Measurements from ENCODE around the gene SON.

Gene SON

GRCh38 chr21:33554982-33555344 lies 12.1 kb downstream of the SON start:
- Histone ChIP-seq H3K79me2 (ENCODE audit: insufficient read depth, low read depth) (peaks cover 96% of the 10 kb centered on the region), H3K36me3 (ENCODE audit: insufficient read depth) (peaks cover 63% of the 10 kb centered on the region; the same call in 1 of the 2 replicates), H4K20me1 (ENCODE audit: insufficient read depth) (peaks cover 35% of the 10 kb centered on the region), H3K27me3 (ENCODE audit: insufficient read depth, low read depth) (no peaks in the 10 kb centered on the region), H3K27ac (no peak overlapping the region), H3K9ac (no peak overlapping the region), H3K4me2 (no peak overlapping the region), H3K4me1 (ENCODE audit: low read depth, poor library complexity, severe bottlenecking) (no peaks in the 10 kb centered on the region), H2AFZ (ENCODE audit: low read depth) (no peak overlapping the region), H3K4me3 (IDR thresholded peaks at IDR 0.05; ENCODE audit: insufficient read depth, low read depth, low read length) (no peak overlapping the region)
- TF ChIP-seq, protein P1, sequence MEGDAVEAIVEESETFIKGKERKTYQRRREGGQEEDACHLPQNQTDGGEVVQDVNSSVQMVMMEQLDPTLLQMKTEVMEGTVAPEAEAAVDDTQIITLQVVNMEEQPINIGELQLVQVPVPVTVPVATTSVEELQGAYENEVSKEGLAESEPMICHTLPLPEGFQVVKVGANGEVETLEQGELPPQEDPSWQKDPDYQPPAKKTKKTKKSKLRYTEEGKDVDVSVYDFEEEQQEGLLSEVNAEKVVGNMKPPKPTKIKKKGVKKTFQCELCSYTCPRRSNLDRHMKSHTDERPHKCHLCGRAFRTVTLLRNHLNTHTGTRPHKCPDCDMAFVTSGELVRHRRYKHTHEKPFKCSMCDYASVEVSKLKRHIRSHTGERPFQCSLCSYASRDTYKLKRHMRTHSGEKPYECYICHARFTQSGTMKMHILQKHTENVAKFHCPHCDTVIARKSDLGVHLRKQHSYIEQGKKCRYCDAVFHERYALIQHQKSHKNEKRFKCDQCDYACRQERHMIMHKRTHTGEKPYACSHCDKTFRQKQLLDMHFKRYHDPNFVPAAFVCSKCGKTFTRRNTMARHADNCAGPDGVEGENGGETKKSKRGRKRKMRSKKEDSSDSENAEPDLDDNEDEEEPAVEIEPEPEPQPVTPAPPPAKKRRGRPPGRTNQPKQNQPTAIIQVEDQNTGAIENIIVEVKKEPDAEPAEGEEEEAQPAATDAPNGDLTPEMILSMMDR (conservative IDR thresholded peaks at IDR 0.05; ENCODE audit: low read depth, low read length) = no peak

GRCh38 chr21:33557447-33557846 lies 14.6 kb downstream of the SON start:
- Histone ChIP-seq H3K9ac (no peak overlapping the region), H3K36me3 (ENCODE audit: insufficient read depth) (peaks cover 44% of the 10 kb centered on the region; the same call in 1 of the 2 replicates), H2AFZ (ENCODE audit: low read depth) (no peak overlapping the region), H3K4me1 (ENCODE audit: low read depth, poor library complexity, severe bottlenecking) (no peaks in the 10 kb centered on the region), H3K27ac (no peak overlapping the region), H4K20me1 (ENCODE audit: insufficient read depth) (peaks cover 25% of the 10 kb centered on the region), H3K79me2 (ENCODE audit: insufficient read depth, low read depth) (peaks cover 75% of the 10 kb centered on the region), H3K4me3 (IDR thresholded peaks at IDR 0.05; ENCODE audit: insufficient read depth, low read depth, low read length) (no peak overlapping the region), H3K27me3 (ENCODE audit: insufficient read depth, low read depth) (no peaks in the 10 kb centered on the region), H3K4me2 (no peak overlapping the region)
- TF ChIP-seq, protein P1 (conservative IDR thresholded peaks at IDR 0.05; ENCODE audit: low read depth, low read length) = no peak

DNA sequence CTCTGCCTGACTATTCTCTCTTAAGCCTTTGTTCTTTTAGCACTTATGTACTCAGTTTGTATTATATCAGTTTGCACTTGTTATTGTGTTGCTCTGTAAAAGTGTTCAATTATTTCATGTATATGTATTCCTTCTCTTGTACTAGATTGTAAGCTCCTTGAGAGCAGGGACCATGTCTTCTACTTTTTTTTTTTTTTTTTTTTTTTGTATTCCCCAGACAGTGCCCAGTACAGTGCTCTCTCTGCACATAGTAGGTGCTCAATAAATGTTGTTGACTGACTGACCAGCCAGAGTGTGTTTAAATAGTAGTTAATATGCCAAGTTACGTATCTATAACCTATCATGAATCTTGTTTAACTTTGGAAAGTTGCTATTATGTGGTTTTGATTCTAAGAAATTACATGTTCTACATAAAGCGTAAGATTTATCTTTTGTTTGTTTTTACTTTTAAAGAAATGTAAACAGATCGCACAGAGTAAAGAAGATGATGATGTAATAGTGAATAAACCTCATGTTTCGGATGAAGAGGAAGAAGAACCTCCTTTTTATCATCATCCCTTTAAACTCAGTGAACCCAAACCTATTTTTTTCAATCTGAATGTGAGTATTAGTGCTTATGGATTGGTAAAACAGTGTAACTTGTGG lies 16.1 kb downstream of the SON start:
- H3K36me3 ChIP-seq (ENCODE audit: insufficient read depth) = peaks cover 32% of the 10 kb centered on the region; the same call in 1 of the 2 replicates
- no peak overlapping the region for H2AFZ ChIP-seq (ENCODE audit: low read depth)
- no peaks in the 10 kb centered on the region for H3K27me3 ChIP-seq (ENCODE audit: insufficient read depth, low read depth)
- H3K4me2 ChIP-seq = no peak overlapping the region
- H3K4me1 ChIP-seq (ENCODE audit: low read depth, poor library complexity, severe bottlenecking) = no peaks in the 10 kb centered on the region
- H3K79me2 ChIP-seq (ENCODE audit: insufficient read depth, low read depth) = peaks cover 61% of the 10 kb centered on the region
- no peak overlapping the region for H3K4me3 ChIP-seq (IDR thresholded peaks at IDR 0.05; ENCODE audit: insufficient read depth, low read depth, low read length)
- H3K27ac ChIP-seq = no peak overlapping the region
- peaks cover 13% of the 10 kb centered on the region for H4K20me1 ChIP-seq (ENCODE audit: insufficient read depth)
- TF ChIP-seq, protein P1 (conservative IDR thresholded peaks at IDR 0.05; ENCODE audit: low read depth, low read length) = no peak
- H3K9ac ChIP-seq = no peak overlapping the region

DNA sequence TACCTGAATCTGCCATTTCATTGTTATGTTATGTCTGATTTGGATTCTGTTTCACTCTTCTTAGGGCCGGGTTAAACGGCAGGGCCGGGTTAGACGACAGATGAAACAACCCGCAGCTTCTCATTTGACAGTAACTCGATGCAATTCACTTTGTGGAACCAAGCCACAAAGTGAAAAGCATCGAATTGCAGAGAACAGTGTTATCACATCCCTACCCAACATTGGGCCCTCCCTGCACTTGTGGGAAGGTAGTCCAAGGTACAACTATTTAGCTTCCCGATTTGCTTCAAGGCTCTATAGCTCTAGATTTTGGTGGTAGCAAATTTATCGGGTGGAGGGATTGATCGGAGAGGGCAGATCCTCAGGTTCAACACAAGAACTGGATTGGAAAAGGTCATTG lies 17.0 kb downstream of the SON start:
- Histone ChIP-seq H3K4me3 (IDR thresholded peaks at IDR 0.05; ENCODE audit: insufficient read depth, low read depth, low read length) (no peak overlapping the region), H4K20me1 (ENCODE audit: insufficient read depth) (peaks cover 13% of the 10 kb centered on the region), H2AFZ (ENCODE audit: low read depth) (no peak overlapping the region), H3K36me3 (ENCODE audit: insufficient read depth) (peaks cover 29% of the 10 kb centered on the region; the same call in 1 of the 2 replicates), H3K9ac (no peak overlapping the region), H3K27me3 (ENCODE audit: insufficient read depth, low read depth) (no peaks in the 10 kb centered on the region), H3K4me1 (ENCODE audit: low read depth, poor library complexity, severe bottlenecking) (no peaks in the 10 kb centered on the region), H3K79me2 (ENCODE audit: insufficient read depth, low read depth) (peaks cover 52% of the 10 kb centered on the region), H3K4me2 (no peak overlapping the region), H3K27ac (no peak overlapping the region)
- TF ChIP-seq, protein P1 (conservative IDR thresholded peaks at IDR 0.05; ENCODE audit: low read depth, low read length) = no peak

Data from KMS-11 (cell line).